HCT116 (cell line): ENCODE measurements around the gene USP31. TPM values are rescaled to one million over a fixed set of nuclear protein-coding genes. Genes with fewer than 3 reads are reported as not detected.

Experiments used
- ATAC-seq: fragments of 200-7000 bp; cut with Tn5 transposase; 2 replicates; pipeline ENCODE4 v1.9.1; 2020; ENCODE audit warnings: mild to moderate bottlenecking, moderate library complexity
- BruUV-seq: library from RNA; stranded (reverse); fragments of 400-500 nt; replicated peaks from 2 replicates; lab custom pipeline; 2021; lab: Mats Ljungman, UMichigan
- CTCF ChIA-PET: fragments of 300-600 bp; sonication (Branson Sonifier 250); formaldehyde crosslinking; loops from one replicate; lab custom pipeline; 2021; ENCODE audit warnings: antibody characterized with exemption; lab: Charles Lee
- POLR2A ChIA-PET: fragments of 300-600, 350-600 bp; sonication (Branson Sonifier 250); formaldehyde crosslinking; loops from one replicate; lab custom pipeline; 2021; ENCODE audit warnings: antibody characterized with exemption; lab: Charles Lee
- RAD21 ChIA-PET, 2 experiments: fragments of 300-600 bp; sonication (Branson Sonifier 250); formaldehyde crosslinking; loops; one replicate each; lab custom pipeline; 2023; ENCODE audit warnings: low total read pairs in 2 of 2; ENCODE audit not compliant: uncharacterized antibody in 2 of 2, unreplicated experiment in 2 of 2, low non-redundant PET in 1 of 2; lab: Charles Lee
- DNase-seq: peaks from one replicate; pipeline ENCODE4 v3.0.0-alpha.2; 2010; ENCODE audit warnings: low read depth, low spot score
- H2AFZ ChIP-seq: fragments of 200-600 bp; shearing (Covaris generic), sonication (generic); 2 replicates; pipeline ENCODE4 v1.6.1; 2017; ENCODE audit warnings: low read depth, mixed run types, mixed read lengths, antibody characterized with exemption, low read length; ENCODE audit not compliant: poor library complexity, severe bottlenecking
- H3K27ac ChIP-seq: 2 replicates; pipeline ENCODE4 v1.5.1; 2012; ENCODE audit warnings: low read depth, low read length
- H3K27me3 ChIP-seq: fragments of 200-600 bp; sonication (generic); 2 replicates; pipeline ENCODE4 v1.6.1; 2016; ENCODE audit warnings: mixed run types, low read length, mixed read lengths; ENCODE audit not compliant: insufficient read depth
- H3K36me3 ChIP-seq, 2 experiments: fragments of 200-500 bp in 1 of 2; fragments of 200-600 bp in 1 of 2; sonication (Bioruptor generic) in 1 of 2; sonication (generic) in 1 of 2; 2 replicates each; pipeline versions ENCODE4 v1.5.1 to v1.6.1; 2014 to 2016; ENCODE audit warnings: low read length in 2 of 2, inconsistent platforms in 1 of 2, mixed read lengths in 1 of 2, mixed run types in 1 of 2; ENCODE audit not compliant: insufficient read depth in 2 of 2, control insufficient read depth in 1 of 2
- H3K4me1 ChIP-seq, 2 experiments: fragments of 200-600 bp in 1 of 2; sonication (generic) in 1 of 2; 2 replicates each; pipeline versions ENCODE4 v1.5.1 to v1.6.1; 2012 to 2017; ENCODE audit warnings: low read length in 2 of 2, inconsistent platforms in 1 of 2, mild to moderate bottlenecking in 1 of 2, mixed read lengths in 1 of 2, mixed run types in 1 of 2, moderate library complexity in 1 of 2; ENCODE audit not compliant: insufficient read depth in 2 of 2, control insufficient read depth in 1 of 2
- H3K4me2 ChIP-seq: fragments of 200-600 bp; sonication (generic); 2 replicates; pipeline ENCODE4 v1.6.1; 2017; ENCODE audit warnings: mixed run types, low read length, mixed read lengths
- H3K4me3 ChIP-seq, 2 experiments: fragments of 200-600 bp in 1 of 2; sonication (generic) in 1 of 2; replicated peaks in 1 of 2; 2 replicates each; pipeline ENCODE4 v1.5.1; 2011 to 2016; ENCODE audit warnings: low read length in 2 of 2, control low read depth in 1 of 2, low read depth in 1 of 2, mild to moderate bottlenecking in 1 of 2, mixed read lengths in 1 of 2, mixed run types in 1 of 2
- H3K79me2 ChIP-seq: fragments of 200-600 bp; sonication (generic); 2 replicates; pipeline ENCODE4 v1.6.1; 2017; ENCODE audit warnings: mild to moderate bottlenecking, mixed run types, low read length, moderate library complexity, mixed read lengths; ENCODE audit not compliant: insufficient read depth
- H3K9ac ChIP-seq: fragments of 200-600 bp; sonication (generic); 2 replicates; pipeline ENCODE4 v1.6.1; 2016; ENCODE audit warnings: low read length, mixed read lengths
- H3K9me2 ChIP-seq: fragments of 200-600 bp; sonication (generic), shearing (Covaris generic); 2 replicates; pipeline ENCODE4 v1.6.1; 2017; ENCODE audit warnings: mixed run types, mild to moderate bottlenecking, moderate library complexity; ENCODE audit not compliant: insufficient read depth
- H3K9me3 ChIP-seq, 2 experiments: fragments of 200-500 bp in 1 of 2; fragments of 200-600 bp in 1 of 2; sonication (Bioruptor generic) in 1 of 2; sonication (generic) in 1 of 2; 2 replicates each; pipeline ENCODE4 v1.6.1; 2014 to 2017; ENCODE audit warnings: low read length in 2 of 2, mixed read lengths in 2 of 2, inconsistent platforms in 1 of 2, low read depth in 1 of 2, mild to moderate bottlenecking in 1 of 2, mixed run types in 1 of 2, moderate library complexity in 1 of 2; ENCODE audit not compliant: control insufficient read depth in 1 of 2, insufficient read depth in 1 of 2
- H4K20me1 ChIP-seq: fragments of 200-600 bp; sonication (generic), shearing (Covaris generic); 2 replicates; pipeline ENCODE4 v1.6.1; 2017; ENCODE audit warnings: mixed run types, mild to moderate bottlenecking, moderate library complexity; ENCODE audit not compliant: insufficient read depth
- ATF3 ChIP-seq: IDR thresholded peaks from 2 replicates; pipeline ENCODE4 v1.6.1; 2012
- CBX3 ChIP-seq: IDR thresholded peaks from 2 replicates; pipeline ENCODE4 v1.6.1; 2012; ENCODE audit warnings: low read depth
- CEBPB ChIP-seq: IDR thresholded peaks from 2 replicates; pipeline ENCODE4 v1.6.1; 2012; ENCODE audit warnings: low read depth
- CTCF ChIP-seq, 3 experiments: fragments of 200-600 bp in 1 of 3; sonication (generic) in 1 of 3; IDR thresholded peaks in 2 of 3; conservative IDR thresholded peaks in 1 of 3; 2 replicates each; pipeline ENCODE4 v1.5.1; 2012 to 2017; ENCODE audit warnings: low read depth in 2 of 3, low read length in 2 of 3, antibody characterized with exemption in 1 of 3, borderline replicate concordance in 1 of 3, control low read depth in 1 of 3, mild to moderate bottlenecking in 1 of 3, mixed read lengths in 1 of 3, mixed run types in 1 of 3, moderate library complexity in 1 of 3; ENCODE audit not compliant: insufficient read depth in 1 of 3
- EGR1 ChIP-seq: IDR thresholded peaks from 2 replicates; pipeline ENCODE4 v1.6.1; 2012; ENCODE audit warnings: low read depth
- EZH2 ChIP-seq: fragments of 200-600 bp; sonication (generic); IDR thresholded peaks from 2 replicates; pipeline ENCODE4 v1.6.1; 2017; ENCODE audit warnings: antibody characterized with exemption, mixed run types
- FOSL1 ChIP-seq: IDR thresholded peaks from 2 replicates; pipeline ENCODE4 v1.6.1; 2012; ENCODE audit warnings: low read depth
- JUND ChIP-seq: IDR thresholded peaks from 2 replicates; pipeline ENCODE4 v1.6.1; 2012
- POLR2A ChIP-seq: IDR thresholded peaks from 2 replicates; pipeline ENCODE4 v1.7.0; 2011; ENCODE audit warnings: borderline replicate concordance; ENCODE audit not compliant: insufficient read depth, insufficient read length; ENCODE audit errors: extremely low read depth
- POLR2AphosphoS5 ChIP-seq: IDR thresholded peaks from 2 replicates; pipeline ENCODE4 v1.6.1; 2011; ENCODE audit warnings: mild to moderate bottlenecking, low read depth, low read length, moderate library complexity
- RAD21 ChIP-seq: IDR thresholded peaks from 2 replicates; pipeline ENCODE4 v1.6.1; 2012; ENCODE audit warnings: low read depth, mild to moderate bottlenecking
- REST ChIP-seq: IDR thresholded peaks from 2 replicates; pipeline ENCODE4 v1.6.1; 2012; ENCODE audit warnings: low read depth
- SIN3A ChIP-seq: IDR thresholded peaks from 2 replicates; pipeline ENCODE4 v1.6.1; 2012; ENCODE audit warnings: low read depth
- SP1 ChIP-seq: IDR thresholded peaks from 2 replicates; pipeline ENCODE4 v1.6.1; 2012; ENCODE audit warnings: low read depth
- SRF ChIP-seq: IDR thresholded peaks from 2 replicates; pipeline ENCODE4 v1.6.1; 2012; ENCODE audit warnings: low read depth
- TCF7L2 ChIP-seq: IDR thresholded peaks from 2 replicates; pipeline ENCODE4 v1.7.0; 2011; ENCODE audit warnings: borderline replicate concordance, inconsistent platforms; ENCODE audit not compliant: insufficient read depth, insufficient read length; ENCODE audit errors: extremely low read depth
- YY1 ChIP-seq: IDR thresholded peaks from 2 replicates; pipeline ENCODE4 v1.6.1; 2011; ENCODE audit warnings: low read length, low read depth, moderate library complexity, mild to moderate bottlenecking; ENCODE audit not compliant: insufficient replicate concordance; ENCODE audit errors: extremely low read depth
- intact Hi-C: fragments of 100-400 bp; cut with micrococcal nuclease; formaldehyde crosslinking; loops from 2 replicates; pipeline ENCODE4 v1.10.0; 2022
- total RNA-seq: library from RNA; stranded (reverse); gene quantifications from one replicate; pipeline ENCODE4 v1.2.1, GENCODE V29; 2021; ENCODE audit not compliant: unreplicated experiment
- TF ChIP-seq, protein P1 (sequence below): IDR thresholded peaks from 2 replicates; pipeline ENCODE4 v1.6.1; 2011; ENCODE audit warnings: mild to moderate bottlenecking, low read length, moderate library complexity; ENCODE audit not compliant: insufficient replicate concordance; ENCODE audit errors: extremely low read depth
- TF ChIP-seq, protein P2 (sequence below): IDR thresholded peaks from 2 replicates; pipeline ENCODE4 v1.6.1; 2012

Gene USP31
- total RNA-seq, 1 experiment from 2014 or later, result 12.2 TPM

GRCh38 chr16:23194497-23195221 lies 45.4 kb upstream of the USP31 start:
- Histone ChIP-seq H3K9me3 (no peaks in the 10 kb centered on the region), H2AFZ (no peak overlapping the region), H3K4me1 (no peaks in the 10 kb centered on the region), H3K36me3 (no peaks in the 10 kb centered on the region), H3K4me3 (no peak overlapping the region), H3K79me2 (no peaks in the 10 kb centered on the region), H3K9ac (no peak overlapping the region), H3K9me2 (no peaks in the 10 kb centered on the region), H3K27ac (no peak overlapping the region), H4K20me1 (no peaks in the 10 kb centered on the region), H3K27me3 (peaks cover 39% of the 10 kb centered on the region), H3K4me2 (no peak overlapping the region)
- CTCF ChIA-PET, result no interaction called here
- BruUV-seq, result no TSS peak
- TF ChIP-seq SIN3A, result no peak
- no peak for TF ChIP-seq SRF
- TF ChIP-seq CBX3, result no peak
- no peak for TF ChIP-seq EZH2
- TF ChIP-seq, protein P1, sequence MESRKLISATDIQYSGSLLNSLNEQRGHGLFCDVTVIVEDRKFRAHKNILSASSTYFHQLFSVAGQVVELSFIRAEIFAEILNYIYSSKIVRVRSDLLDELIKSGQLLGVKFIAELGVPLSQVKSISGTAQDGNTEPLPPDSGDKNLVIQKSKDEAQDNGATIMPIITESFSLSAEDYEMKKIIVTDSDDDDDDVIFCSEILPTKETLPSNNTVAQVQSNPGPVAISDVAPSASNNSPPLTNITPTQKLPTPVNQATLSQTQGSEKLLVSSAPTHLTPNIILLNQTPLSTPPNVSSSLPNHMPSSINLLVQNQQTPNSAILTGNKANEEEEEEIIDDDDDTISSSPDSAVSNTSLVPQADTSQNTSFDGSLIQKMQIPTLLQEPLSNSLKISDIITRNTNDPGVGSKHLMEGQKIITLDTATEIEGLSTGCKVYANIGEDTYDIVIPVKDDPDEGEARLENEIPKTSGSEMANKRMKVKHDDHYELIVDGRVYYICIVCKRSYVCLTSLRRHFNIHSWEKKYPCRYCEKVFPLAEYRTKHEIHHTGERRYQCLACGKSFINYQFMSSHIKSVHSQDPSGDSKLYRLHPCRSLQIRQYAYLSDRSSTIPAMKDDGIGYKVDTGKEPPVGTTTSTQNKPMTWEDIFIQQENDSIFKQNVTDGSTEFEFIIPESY, result no peak
- no peak for TF ChIP-seq CTCF (IDR thresholded peaks at IDR 0.05 in 2 of 3, conservative IDR thresholded peaks at IDR 0.05 in 1 of 3; ENCODE audit: borderline replicate concordance in 1 of 3, insufficient read depth in 1 of 3, low read depth in 2 of 3, low read length in 2 of 3)
- TF ChIP-seq FOSL1, result no peak
- no peak for TF ChIP-seq EGR1
- TF ChIP-seq POLR2A, result no peak
- no peak for TF ChIP-seq SP1
- TF ChIP-seq ATF3, result no peak
- no peak for TF ChIP-seq TCF7L2
- TF ChIP-seq, protein P2, sequence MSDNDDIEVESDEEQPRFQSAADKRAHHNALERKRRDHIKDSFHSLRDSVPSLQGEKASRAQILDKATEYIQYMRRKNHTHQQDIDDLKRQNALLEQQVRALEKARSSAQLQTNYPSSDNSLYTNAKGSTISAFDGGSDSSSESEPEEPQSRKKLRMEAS, result no peak
- TF ChIP-seq POLR2AphosphoS5, result no peak
- TF ChIP-seq JUND, result no peak
- TF ChIP-seq YY1, result no peak
- no peak for TF ChIP-seq RAD21
- no peak for TF ChIP-seq REST
- TF ChIP-seq CEBPB, result no peak
- RAD21 ChIA-PET, result no interaction called here
- ATAC-seq (no peak), DNase-seq (no peak)
- intact Hi-C loops, result no loop called here
- POLR2A ChIA-PET, result no interaction called here
